HEK293 (cell line): ENCODE results near the gene WDR6.

ENCODE experiments used
- PATZ1 ChIP-seq: fragments of 450-650 bp; formaldehyde crosslinking; IDR thresholded peaks from 2 replicates; pipeline ENCODE4 v1.5.1; 2016; ENCODE audit warnings: missing biosample characterization, missing genetic modification characterization
- ZBTB1 ChIP-seq: fragments of 450-650 bp; formaldehyde crosslinking; IDR thresholded peaks from 2 replicates; pipeline ENCODE4 v1.5.1; 2016; ENCODE audit warnings: missing biosample characterization, missing genetic modification characterization
- ZBTB20 ChIP-seq: fragments of 450-650 bp; formaldehyde crosslinking; IDR thresholded peaks from 2 replicates; pipeline ENCODE4 v1.5.1; 2016; ENCODE audit warnings: missing biosample characterization, missing genetic modification characterization
- ZBTB44 ChIP-seq: fragments of 450-650 bp; IDR thresholded peaks from 2 replicates; pipeline ENCODE4 v1.5.1; 2018; ENCODE audit warnings: missing biosample characterization, mild to moderate bottlenecking, missing genetic modification characterization
- ZNF121 ChIP-seq: fragments of 450-650 bp; formaldehyde crosslinking; IDR thresholded peaks from 2 replicates; pipeline ENCODE4 v1.5.1; 2016; ENCODE audit warnings: missing biosample characterization, missing genetic modification characterization
- ZNF16 ChIP-seq: fragments of 450-650 bp; formaldehyde crosslinking; IDR thresholded peaks from 2 replicates; pipeline ENCODE4 v1.5.1; 2016; ENCODE audit warnings: low read depth, missing biosample characterization, missing genetic modification characterization
- ZNF184 ChIP-seq: fragments of 450-650 bp; IDR thresholded peaks from 2 replicates; pipeline ENCODE4 v1.5.1; 2018; ENCODE audit warnings: missing biosample characterization, mild to moderate bottlenecking, missing genetic modification characterization
- ZNF24 ChIP-seq: fragments of 450-650 bp; formaldehyde crosslinking; IDR thresholded peaks from 2 replicates; pipeline ENCODE4 v1.5.1; 2016; ENCODE audit warnings: missing biosample characterization, missing genetic modification characterization
- ZNF354C ChIP-seq: fragments of 450-650 bp; formaldehyde crosslinking; IDR thresholded peaks from 2 replicates; pipeline ENCODE4 v1.5.1; 2016; ENCODE audit warnings: missing biosample characterization, missing genetic modification characterization, low read depth, borderline replicate concordance
- ZNF558 ChIP-seq: fragments of 450-650 bp; formaldehyde crosslinking; IDR thresholded peaks from 2 replicates; pipeline ENCODE4 v1.5.1; 2016; ENCODE audit warnings: missing biosample characterization, missing genetic modification characterization
- ZNF561 ChIP-seq: fragments of 450-650 bp; IDR thresholded peaks from 2 replicates; pipeline ENCODE4 v1.5.1; 2018; ENCODE audit warnings: missing biosample characterization, missing genetic modification characterization, borderline replicate concordance
- ZNF639 ChIP-seq: fragments of 450-650 bp; formaldehyde crosslinking; IDR thresholded peaks from 2 replicates; pipeline ENCODE4 v1.5.1; 2016; ENCODE audit warnings: missing biosample characterization, missing genetic modification characterization
- ZNF701 ChIP-seq: fragments of 450-650 bp; formaldehyde crosslinking; IDR thresholded peaks from 2 replicates; pipeline ENCODE4 v1.5.1; 2016; ENCODE audit warnings: missing biosample characterization, missing genetic modification characterization
- ZNF830 ChIP-seq: fragments of 450-650 bp; IDR thresholded peaks from 2 replicates; pipeline ENCODE4 v1.5.0; 2018; ENCODE audit warnings: missing biosample characterization, missing genetic modification characterization, low read depth, mild to moderate bottlenecking, moderate library complexity
- ZSCAN23 ChIP-seq: fragments of 450-650 bp; formaldehyde crosslinking; IDR thresholded peaks from 2 replicates; pipeline ENCODE4 v1.5.1; 2016; ENCODE audit warnings: missing biosample characterization, missing genetic modification characterization
- ZSCAN30 ChIP-seq: fragments of 450-650 bp; IDR thresholded peaks from 2 replicates; pipeline ENCODE4 v1.5.1; 2018; ENCODE audit warnings: missing biosample characterization, mild to moderate bottlenecking, missing genetic modification characterization, moderate library complexity
- TF ChIP-seq, protein P1 (sequence below): fragments of 450-650 bp; formaldehyde crosslinking; IDR thresholded peaks from 2 replicates; pipeline ENCODE4 v1.5.1; 2017; ENCODE audit warnings: missing biosample characterization, mild to moderate bottlenecking, missing genetic modification characterization, moderate library complexity
- TF ChIP-seq, protein P2 (sequence below): fragments of 450-650 bp; formaldehyde crosslinking; IDR thresholded peaks from 2 replicates; pipeline ENCODE4 v1.5.1; 2016; ENCODE audit warnings: missing biosample characterization, missing genetic modification characterization
- TF ChIP-seq, protein P3 (sequence below): fragments of 450-650 bp; formaldehyde crosslinking; IDR thresholded peaks from 2 replicates; pipeline ENCODE4 v1.5.1; 2016; ENCODE audit warnings: missing biosample characterization, missing genetic modification characterization
- TF ChIP-seq, protein P4 (sequence below): fragments of 450-650 bp; formaldehyde crosslinking; IDR thresholded peaks from 2 replicates; pipeline ENCODE4 v1.5.1; 2016; ENCODE audit warnings: missing biosample characterization, missing genetic modification characterization, borderline replicate concordance

The WDR6 gene

GRCh38 chr3:49021213-49021812, 14.1 kb downstream of the WDR6 start (continued):
- TF ChIP-seq ZNF16 (tag by site-specific recombination) (no peak), ZNF639 (tag by site-specific recombination) (no peak), ZNF701 (tag by site-specific recombination) (no peak), ZNF354C (tag by site-specific recombination) (no peak), ZBTB44 (tag by site-specific recombination) (no peak), ZBTB1 (tag by site-specific recombination) (no peak), PATZ1 (peak; percentile 97; the same call in 1 of the 2 replicates), ZBTB20 (no peak), ZNF561 (tag by site-specific recombination) (no peak), ZSCAN23 (tag by site-specific recombination) (0 out of 2 replicates have a peak, but pooled peaks have one; percentile 16), ZSCAN30 (tag by site-specific recombination) (peak; percentile 13; the same call in 1 of the 2 replicates), ZNF24 (tag by site-specific recombination) (no peak), ZNF558 (no peak), ZNF830 (tag by site-specific recombination) (no peak), ZNF184 (no peak; the same call in 1 of the 2 replicates), ZNF121 (tag by site-specific recombination) (no peak)
- TF ChIP-seq, protein P1, sequence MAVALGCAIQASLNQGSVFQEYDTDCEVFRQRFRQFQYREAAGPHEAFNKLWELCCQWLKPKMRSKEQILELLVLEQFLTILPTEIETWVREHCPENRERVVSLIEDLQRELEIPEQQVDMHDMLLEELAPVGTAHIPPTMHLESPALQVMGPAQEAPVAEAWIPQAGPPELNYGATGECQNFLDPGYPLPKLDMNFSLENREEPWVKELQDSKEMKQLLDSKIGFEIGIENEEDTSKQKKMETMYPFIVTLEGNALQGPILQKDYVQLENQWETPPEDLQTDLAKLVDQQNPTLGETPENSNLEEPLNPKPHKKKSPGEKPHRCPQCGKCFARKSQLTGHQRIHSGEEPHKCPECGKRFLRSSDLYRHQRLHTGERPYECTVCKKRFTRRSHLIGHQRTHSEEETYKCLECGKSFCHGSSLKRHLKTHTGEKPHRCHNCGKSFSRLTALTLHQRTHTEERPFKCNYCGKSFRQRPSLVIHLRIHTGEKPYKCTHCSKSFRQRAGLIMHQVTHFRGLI (tag by site-specific recombination): 0 out of 2 replicates have a peak, but pooled peaks have one; percentile 53
- TF ChIP-seq, protein P2, sequence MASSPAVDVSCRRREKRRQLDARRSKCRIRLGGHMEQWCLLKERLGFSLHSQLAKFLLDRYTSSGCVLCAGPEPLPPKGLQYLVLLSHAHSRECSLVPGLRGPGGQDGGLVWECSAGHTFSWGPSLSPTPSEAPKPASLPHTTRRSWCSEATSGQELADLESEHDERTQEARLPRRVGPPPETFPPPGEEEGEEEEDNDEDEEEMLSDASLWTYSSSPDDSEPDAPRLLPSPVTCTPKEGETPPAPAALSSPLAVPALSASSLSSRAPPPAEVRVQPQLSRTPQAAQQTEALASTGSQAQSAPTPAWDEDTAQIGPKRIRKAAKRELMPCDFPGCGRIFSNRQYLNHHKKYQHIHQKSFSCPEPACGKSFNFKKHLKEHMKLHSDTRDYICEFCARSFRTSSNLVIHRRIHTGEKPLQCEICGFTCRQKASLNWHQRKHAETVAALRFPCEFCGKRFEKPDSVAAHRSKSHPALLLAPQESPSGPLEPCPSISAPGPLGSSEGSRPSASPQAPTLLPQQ (tag by site-specific recombination): peak; percentile 50; the same call in 1 of the 2 replicates
- TF ChIP-seq, protein P3, sequence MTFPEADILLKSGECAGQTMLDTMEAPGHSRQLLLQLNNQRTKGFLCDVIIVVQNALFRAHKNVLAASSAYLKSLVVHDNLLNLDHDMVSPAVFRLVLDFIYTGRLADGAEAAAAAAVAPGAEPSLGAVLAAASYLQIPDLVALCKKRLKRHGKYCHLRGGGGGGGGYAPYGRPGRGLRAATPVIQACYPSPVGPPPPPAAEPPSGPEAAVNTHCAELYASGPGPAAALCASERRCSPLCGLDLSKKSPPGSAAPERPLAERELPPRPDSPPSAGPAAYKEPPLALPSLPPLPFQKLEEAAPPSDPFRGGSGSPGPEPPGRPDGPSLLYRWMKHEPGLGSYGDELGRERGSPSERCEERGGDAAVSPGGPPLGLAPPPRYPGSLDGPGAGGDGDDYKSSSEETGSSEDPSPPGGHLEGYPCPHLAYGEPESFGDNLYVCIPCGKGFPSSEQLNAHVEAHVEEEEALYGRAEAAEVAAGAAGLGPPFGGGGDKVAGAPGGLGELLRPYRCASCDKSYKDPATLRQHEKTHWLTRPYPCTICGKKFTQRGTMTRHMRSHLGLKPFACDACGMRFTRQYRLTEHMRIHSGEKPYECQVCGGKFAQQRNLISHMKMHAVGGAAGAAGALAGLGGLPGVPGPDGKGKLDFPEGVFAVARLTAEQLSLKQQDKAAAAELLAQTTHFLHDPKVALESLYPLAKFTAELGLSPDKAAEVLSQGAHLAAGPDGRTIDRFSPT: peak; percentile 98; the same call in 1 of the 2 replicates
- TF ChIP-seq, protein P4, sequence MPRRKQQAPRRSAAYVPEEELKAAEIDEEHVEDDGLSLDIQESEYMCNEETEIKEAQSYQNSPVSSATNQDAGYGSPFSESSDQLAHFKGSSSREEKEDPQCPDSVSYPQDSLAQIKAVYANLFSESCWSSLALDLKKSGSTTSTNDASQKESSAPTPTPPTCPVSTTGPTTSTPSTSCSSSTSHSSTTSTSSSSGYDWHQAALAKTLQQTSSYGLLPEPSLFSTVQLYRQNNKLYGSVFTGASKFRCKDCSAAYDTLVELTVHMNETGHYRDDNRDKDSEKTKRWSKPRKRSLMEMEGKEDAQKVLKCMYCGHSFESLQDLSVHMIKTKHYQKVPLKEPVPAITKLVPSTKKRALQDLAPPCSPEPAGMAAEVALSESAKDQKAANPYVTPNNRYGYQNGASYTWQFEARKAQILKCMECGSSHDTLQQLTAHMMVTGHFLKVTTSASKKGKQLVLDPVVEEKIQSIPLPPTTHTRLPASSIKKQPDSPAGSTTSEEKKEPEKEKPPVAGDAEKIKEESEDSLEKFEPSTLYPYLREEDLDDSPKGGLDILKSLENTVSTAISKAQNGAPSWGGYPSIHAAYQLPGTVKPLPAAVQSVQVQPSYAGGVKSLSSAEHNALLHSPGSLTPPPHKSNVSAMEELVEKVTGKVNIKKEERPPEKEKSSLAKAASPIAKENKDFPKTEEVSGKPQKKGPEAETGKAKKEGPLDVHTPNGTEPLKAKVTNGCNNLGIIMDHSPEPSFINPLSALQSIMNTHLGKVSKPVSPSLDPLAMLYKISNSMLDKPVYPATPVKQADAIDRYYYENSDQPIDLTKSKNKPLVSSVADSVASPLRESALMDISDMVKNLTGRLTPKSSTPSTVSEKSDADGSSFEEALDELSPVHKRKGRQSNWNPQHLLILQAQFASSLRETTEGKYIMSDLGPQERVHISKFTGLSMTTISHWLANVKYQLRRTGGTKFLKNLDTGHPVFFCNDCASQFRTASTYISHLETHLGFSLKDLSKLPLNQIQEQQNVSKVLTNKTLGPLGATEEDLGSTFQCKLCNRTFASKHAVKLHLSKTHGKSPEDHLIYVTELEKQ: peak; percentile 17; the same call in 1 of the 2 replicates
